ENCODE results near the gene RETREG3.
"Not testable (repeated sequence)": the region's sequence is repeated elsewhere in the genome, so short reads cannot be mapped to it uniquely, and the experiment has no call there.

RETREG3 gene

DNA sequence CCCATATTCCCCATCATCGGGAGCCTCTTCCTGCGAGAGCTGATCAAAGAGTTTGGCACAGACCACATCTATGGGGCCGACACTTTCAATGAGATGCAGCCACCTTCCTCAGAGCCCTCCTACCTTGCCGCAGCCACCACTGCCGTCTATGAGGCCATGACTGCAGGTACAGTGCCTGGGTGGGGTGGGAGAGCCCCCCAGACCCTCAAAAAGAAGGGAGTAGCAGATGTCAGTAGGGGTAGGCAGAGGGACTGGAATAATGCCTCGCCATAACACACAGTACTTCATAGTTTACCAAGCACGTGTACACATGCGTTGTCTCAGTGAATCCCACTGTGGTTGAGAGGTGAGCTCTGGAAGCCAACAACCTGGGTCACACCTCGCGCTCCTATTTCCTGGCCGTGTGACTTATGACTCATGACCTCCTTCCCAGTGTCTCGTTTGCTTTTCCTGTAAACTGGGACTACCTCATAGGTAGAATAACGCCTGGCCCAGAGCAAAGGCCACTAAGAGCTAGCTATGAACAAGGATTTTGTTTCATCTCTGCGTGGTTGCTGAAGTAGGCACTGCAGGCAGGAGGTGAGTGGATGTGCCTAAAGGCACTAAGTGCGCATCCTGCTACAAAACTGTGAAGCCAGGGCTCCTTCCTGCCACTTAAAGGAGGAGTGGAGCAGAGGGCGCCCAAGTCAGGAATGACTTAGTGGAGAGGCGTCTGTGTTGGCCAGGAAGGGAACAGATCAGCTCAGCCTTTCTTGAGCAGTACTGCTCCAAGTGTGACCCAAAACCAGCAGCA is 67.9 kb downstream of the RETREG3 start:
- no peak for DNase-seq
- Histone ChIP-seq H3K4me3 (ENCODE audit: insufficient read depth, low read depth, low read length, poor library complexity, severe bottlenecking) (no peak overlapping the region), H3K9me3 (ENCODE audit: control insufficient read depth, low read length) (no peaks in the 10 kb centered on the region), H3K36me3 (ENCODE audit: control insufficient read depth, insufficient read depth, low read length) (no peaks in the 10 kb centered on the region), H3K4me1 (ENCODE audit: control insufficient read depth, insufficient read depth, low read length, poor library complexity, severe bottlenecking) (peaks cover 19% of the 10 kb centered on the region), H3K27ac (ENCODE audit: insufficient read depth, low read length, poor library complexity, severe bottlenecking) (peak overlapping the region; percentile 32), H3K27me3 (replicated peaks; ENCODE audit: control insufficient read depth, insufficient read depth, low read length, poor library complexity, severe bottlenecking) (no peaks in the 10 kb centered on the region)

DNA sequence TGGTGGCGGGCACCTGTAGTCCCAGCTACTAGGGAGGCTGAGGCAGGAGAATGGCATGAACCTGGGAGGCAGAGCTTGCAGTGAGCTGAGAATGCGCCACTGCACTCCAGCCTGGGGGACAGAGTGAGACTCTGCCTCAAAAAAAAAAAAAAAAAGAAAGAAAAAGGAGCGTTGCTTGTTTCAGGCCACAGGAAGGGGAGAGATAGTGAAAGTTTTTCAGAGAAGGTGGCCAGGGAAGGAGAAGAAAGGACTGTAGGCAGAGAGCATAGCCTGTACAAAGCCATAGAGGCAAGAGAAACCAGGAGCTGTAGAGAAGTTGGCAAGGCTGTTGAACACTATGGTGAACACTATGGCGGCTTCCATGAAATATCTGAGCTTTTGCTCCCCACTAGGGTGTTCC is 68.6 kb downstream of the RETREG3 start:
- H3K36me3 ChIP-seq (ENCODE audit: control insufficient read depth, insufficient read depth, low read length); H3K27me3 ChIP-seq (replicated peaks; ENCODE audit: control insufficient read depth, insufficient read depth, low read length, poor library complexity, severe bottlenecking); DNase-seq; H3K4me3 ChIP-seq (ENCODE audit: insufficient read depth, low read depth, low read length, poor library complexity, severe bottlenecking); H3K27ac ChIP-seq (ENCODE audit: insufficient read depth, low read length, poor library complexity, severe bottlenecking); H3K9me3 ChIP-seq (ENCODE audit: control insufficient read depth, low read length): not testable (repeated sequence)
- H3K4me1 ChIP-seq (ENCODE audit: control insufficient read depth, insufficient read depth, low read length, poor library complexity, severe bottlenecking) = peaks cover 23% of the 10 kb centered on the region

DNA sequence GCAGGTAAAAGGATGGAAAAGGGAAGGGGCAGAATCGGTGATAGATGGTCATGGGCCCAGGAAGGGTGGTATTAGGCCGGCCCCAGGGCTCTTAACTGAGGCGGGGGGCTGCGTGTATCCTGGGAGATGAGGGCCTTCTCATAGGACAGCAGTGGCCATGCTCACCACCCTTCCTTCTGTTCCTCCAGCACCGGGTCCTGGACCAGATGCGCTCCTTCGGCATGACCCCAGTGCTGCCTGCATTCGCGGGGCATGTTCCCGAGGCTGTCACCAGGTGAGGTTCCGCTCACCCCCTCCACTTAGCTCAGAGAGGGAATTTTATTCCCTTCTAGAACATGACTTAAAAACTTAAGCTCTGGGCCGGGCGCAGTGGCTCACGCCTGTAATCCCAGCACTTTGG is 70.7 kb downstream of the RETREG3 start:
- Histone ChIP-seq H3K4me3 (ENCODE audit: insufficient read depth, low read depth, low read length, poor library complexity, severe bottlenecking) (no peak overlapping the region), H3K27me3 (replicated peaks; ENCODE audit: control insufficient read depth, insufficient read depth, low read length, poor library complexity, severe bottlenecking) (no peaks in the 10 kb centered on the region), H3K4me1 (ENCODE audit: control insufficient read depth, insufficient read depth, low read length, poor library complexity, severe bottlenecking) (peaks cover 23% of the 10 kb centered on the region), H3K9me3 (ENCODE audit: control insufficient read depth, low read length) (no peaks in the 10 kb centered on the region), H3K27ac (ENCODE audit: insufficient read depth, low read length, poor library complexity, severe bottlenecking) (no peak overlapping the region), H3K36me3 (ENCODE audit: control insufficient read depth, insufficient read depth, low read length) (no peaks in the 10 kb centered on the region)
- DNase-seq = no peak

DNA sequence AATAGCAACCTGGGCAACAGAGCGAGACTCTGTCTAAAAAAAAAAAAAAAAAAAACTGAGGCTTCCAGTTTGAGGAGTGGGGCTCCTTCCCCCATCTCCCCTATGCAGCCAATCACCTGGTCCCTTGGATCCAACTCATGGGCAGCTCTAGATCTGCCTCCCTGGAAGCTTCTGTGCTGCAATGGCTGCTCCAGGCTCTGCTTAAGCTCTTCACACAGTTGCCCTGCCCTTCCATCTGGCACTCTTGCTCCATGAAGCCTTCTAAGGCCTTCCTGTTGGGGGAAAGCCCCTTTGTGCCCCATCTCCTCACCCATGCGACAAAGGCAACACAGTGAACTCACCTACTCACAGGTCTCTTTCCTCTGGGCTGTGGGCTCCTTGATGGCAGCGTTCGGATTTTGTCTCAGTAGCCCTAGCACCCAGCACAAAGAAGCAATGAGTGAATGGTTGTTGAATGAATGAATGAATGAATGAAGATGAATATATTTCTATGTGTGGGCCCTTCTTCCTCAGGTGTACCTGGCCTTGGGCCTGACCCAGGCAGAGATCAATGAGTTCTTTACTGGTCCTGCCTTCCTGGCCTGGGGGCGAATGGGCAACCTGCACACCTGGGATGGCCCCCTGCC is 71.2 kb downstream of the RETREG3 start:
- Histone ChIP-seq H3K27me3 (replicated peaks; ENCODE audit: control insufficient read depth, insufficient read depth, low read length, poor library complexity, severe bottlenecking) (no peaks in the 10 kb centered on the region), H3K27ac (ENCODE audit: insufficient read depth, low read length, poor library complexity, severe bottlenecking) (no peak overlapping the region), H3K9me3 (ENCODE audit: control insufficient read depth, low read length) (no peaks in the 10 kb centered on the region), H3K4me3 (ENCODE audit: insufficient read depth, low read depth, low read length, poor library complexity, severe bottlenecking) (no peak overlapping the region), H3K4me1 (ENCODE audit: control insufficient read depth, insufficient read depth, low read length, poor library complexity, severe bottlenecking) (peaks cover 23% of the 10 kb centered on the region), H3K36me3 (ENCODE audit: control insufficient read depth, insufficient read depth, low read length) (no peaks in the 10 kb centered on the region)
- DNase-seq = no peak

DNA sequence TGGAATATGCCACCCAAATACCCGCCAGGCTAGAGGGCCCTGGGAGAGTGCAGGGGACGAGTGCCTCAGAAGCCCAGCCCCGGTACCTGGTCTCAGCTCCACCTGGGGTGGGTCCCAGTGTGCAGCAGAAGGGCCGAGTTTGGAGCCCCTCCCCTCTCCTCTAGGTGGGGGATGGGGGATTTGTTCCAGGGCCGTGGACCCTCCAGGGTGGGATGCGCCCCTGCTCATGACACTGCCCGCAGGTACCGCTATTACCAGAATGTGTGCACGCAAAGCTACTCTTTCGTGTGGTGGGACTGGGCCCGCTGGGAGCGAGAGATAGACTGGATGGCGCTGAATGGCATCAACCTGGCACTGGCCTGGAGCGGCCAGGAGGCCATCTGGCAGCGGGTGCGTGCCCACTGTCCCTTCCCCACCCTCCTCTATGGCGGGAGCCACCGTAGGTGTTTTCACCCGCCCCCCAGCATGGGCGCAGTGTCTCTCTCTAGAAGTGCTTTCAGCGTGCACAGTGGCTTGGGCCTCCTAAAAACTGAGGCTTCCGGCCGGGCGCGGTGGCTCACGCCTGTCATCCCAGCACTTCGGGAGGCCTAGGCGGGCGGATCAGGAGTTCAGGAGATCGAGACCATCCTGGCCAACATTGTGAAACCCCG is 71.9 kb downstream of the RETREG3 start:
- H3K36me3 ChIP-seq (ENCODE audit: control insufficient read depth, insufficient read depth, low read length) = no peaks in the 10 kb centered on the region
- no peaks in the 10 kb centered on the region for H3K27me3 ChIP-seq (replicated peaks; ENCODE audit: control insufficient read depth, insufficient read depth, low read length, poor library complexity, severe bottlenecking)
- peak overlapping the region; percentile 71 for H3K4me3 ChIP-seq (ENCODE audit: insufficient read depth, low read depth, low read length, poor library complexity, severe bottlenecking)
- H3K4me1 ChIP-seq (ENCODE audit: control insufficient read depth, insufficient read depth, low read length, poor library complexity, severe bottlenecking) = peaks cover 23% of the 10 kb centered on the region
- no peak for DNase-seq
- H3K27ac ChIP-seq (ENCODE audit: insufficient read depth, low read length, poor library complexity, severe bottlenecking) = peak overlapping the region; percentile 42
- H3K9me3 ChIP-seq (ENCODE audit: control insufficient read depth, low read length) = no peaks in the 10 kb centered on the region

DNA sequence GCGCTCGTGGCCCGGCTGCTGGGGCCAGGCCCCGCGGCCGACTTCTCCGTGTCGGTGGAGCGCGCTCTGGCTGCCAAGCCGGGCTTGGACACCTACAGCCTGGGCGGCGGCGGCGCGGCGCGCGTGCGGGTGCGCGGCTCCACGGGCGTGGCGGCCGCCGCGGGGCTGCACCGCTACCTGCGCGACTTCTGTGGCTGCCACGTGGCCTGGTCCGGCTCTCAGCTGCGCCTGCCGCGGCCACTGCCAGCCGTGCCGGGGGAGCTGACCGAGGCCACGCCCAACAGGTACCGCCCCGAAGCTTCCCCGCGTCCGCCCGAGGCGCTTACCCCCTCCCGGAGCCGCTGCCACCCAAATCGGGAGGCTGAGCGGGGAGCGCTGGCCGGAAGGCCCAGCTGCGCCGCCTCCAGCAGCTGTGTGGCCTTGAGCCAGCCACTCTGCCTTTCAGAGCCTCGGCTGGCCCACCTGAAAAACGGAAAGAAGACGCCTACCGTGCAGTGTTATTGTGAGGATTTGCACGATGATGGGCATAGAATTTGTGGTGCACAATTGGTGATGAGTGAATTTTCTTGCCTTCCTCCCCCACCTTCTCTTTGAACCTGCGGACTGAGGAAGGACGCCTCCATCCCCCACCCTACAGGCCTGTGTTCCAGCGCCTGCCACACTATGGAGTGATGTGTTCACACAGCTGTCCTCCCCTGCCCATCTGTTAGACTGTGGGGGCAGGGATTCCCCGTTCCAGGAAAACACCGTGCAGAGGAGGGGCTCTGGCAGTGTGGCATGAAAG is 72.6 kb downstream of the RETREG3 start:
- Histone ChIP-seq H3K4me1 (ENCODE audit: control insufficient read depth, insufficient read depth, low read length, poor library complexity, severe bottlenecking) (peaks cover 23% of the 10 kb centered on the region), H3K27me3 (replicated peaks; ENCODE audit: control insufficient read depth, insufficient read depth, low read length, poor library complexity, severe bottlenecking) (no peaks in the 10 kb centered on the region), H3K4me3 (ENCODE audit: insufficient read depth, low read depth, low read length, poor library complexity, severe bottlenecking) (peak overlapping the region; percentile 71), H3K27ac (ENCODE audit: insufficient read depth, low read length, poor library complexity, severe bottlenecking) (peak overlapping the region; percentile 42), H3K36me3 (ENCODE audit: control insufficient read depth, insufficient read depth, low read length) (no peaks in the 10 kb centered on the region), H3K9me3 (ENCODE audit: control insufficient read depth, low read length) (no peaks in the 10 kb centered on the region)
- peak; percentile 41 to 66 (median 52) for DNase-seq

DNA sequence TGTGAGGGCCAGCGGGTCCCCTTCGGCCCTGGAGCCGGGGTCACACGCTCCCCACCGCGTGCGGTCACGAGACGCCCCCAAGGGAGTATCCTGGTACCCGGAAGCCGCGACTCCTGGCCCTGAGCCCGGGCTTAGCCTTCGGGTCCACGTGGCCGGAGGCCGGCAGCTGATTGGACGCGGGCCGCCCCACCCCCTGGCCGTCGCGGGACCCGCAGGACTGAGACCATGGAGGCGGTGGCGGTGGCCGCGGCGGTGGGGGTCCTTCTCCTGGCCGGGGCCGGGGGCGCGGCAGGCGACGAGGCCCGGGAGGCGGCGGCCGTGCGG is 73.2 kb downstream of the RETREG3 start, which contains the start of gene NAGLU:
NAGLU (plus strand) TSS at position 194 of the 324 bp plus-strand sequence; CDS start at position 226, 32 bp downstream.
- DNase-seq = peak; percentile 59 to 79 (median 61)
- no peaks in the 10 kb centered on the region for H3K36me3 ChIP-seq (ENCODE audit: control insufficient read depth, insufficient read depth, low read length)
- no peaks in the 10 kb centered on the region for H3K9me3 ChIP-seq (ENCODE audit: control insufficient read depth, low read length)
- H3K27me3 ChIP-seq (replicated peaks; ENCODE audit: control insufficient read depth, insufficient read depth, low read length, poor library complexity, severe bottlenecking) = no peaks in the 10 kb centered on the region
- peak within 1 kb of the TSS; percentile 42 for H3K27ac ChIP-seq (ENCODE audit: insufficient read depth, low read length, poor library complexity, severe bottlenecking)
- H3K4me3 ChIP-seq (ENCODE audit: insufficient read depth, low read depth, low read length, poor library complexity, severe bottlenecking) = peak within 1 kb of the TSS; percentile 71
- peaks cover 21% of the 10 kb centered on the region for H3K4me1 ChIP-seq (ENCODE audit: control insufficient read depth, insufficient read depth, low read length, poor library complexity, severe bottlenecking)

DNA sequence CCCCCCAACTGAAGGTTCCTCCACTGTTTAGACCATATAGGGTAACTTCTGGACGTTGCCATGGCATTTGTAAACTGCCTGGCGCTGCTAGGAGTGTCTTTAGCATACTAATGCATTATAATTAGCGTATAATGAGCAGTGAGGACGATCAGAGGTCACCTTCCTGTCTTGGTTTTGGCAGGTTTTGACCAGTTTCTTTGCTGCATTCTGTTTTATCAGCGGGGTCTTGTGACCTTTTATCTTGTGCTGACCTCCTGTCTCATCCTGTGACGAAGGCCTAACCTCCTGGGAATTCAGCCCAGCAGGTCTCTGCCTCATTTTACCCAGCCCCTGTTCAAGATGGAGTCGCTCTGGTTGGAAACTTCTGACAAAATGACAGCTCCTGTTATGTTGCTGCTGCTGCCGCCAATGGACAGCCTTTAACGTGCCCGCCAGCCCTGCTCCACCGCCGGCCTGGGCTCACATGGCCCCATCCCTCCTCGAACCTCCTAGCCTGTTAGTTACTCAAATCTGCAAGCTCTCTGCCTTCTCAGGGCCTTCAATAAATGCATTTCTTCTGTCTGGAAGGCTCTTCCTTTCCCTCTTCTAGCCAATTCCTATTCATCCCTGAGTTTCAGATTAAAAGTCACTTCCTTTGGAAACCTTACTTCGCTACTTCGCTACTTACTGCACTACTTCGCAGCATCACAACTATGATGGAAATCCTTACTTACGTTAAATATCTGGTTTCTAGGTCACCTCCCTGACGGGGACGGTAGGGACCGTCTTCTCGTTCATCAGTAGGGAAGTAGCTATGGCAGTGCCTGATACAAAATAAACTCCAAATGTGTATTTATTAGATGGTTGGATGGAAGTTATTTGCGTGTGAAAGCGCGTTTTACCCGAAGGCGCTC is 73.8 kb downstream of the RETREG3 start:
- Histone ChIP-seq H3K27me3 (replicated peaks; ENCODE audit: control insufficient read depth, insufficient read depth, low read length, poor library complexity, severe bottlenecking) (no peaks in the 10 kb centered on the region), H3K4me1 (ENCODE audit: control insufficient read depth, insufficient read depth, low read length, poor library complexity, severe bottlenecking) (peaks cover 21% of the 10 kb centered on the region), H3K27ac (ENCODE audit: insufficient read depth, low read length, poor library complexity, severe bottlenecking) (no peak overlapping the region), H3K4me3 (ENCODE audit: insufficient read depth, low read depth, low read length, poor library complexity, severe bottlenecking) (peak overlapping the region; percentile 60), H3K9me3 (ENCODE audit: control insufficient read depth, low read length) (no peaks in the 10 kb centered on the region), H3K36me3 (ENCODE audit: control insufficient read depth, insufficient read depth, low read length) (no peaks in the 10 kb centered on the region)
- DNase-seq = no peak

All from effector memory CD4-positive, alpha-beta T cell (primary cell).